LNCaP clone FGC (cell line): ENCODE measurements around the gene GNB1.
"Not testable (repeated sequence)": the region's sequence is repeated elsewhere in the genome, so short reads cannot be mapped to it uniquely, and the experiment has no call there.

Experiments used
- DNase-seq: peaks from one replicate; pipeline ENCODE4 v3.0.0-alpha.2; 2011; ENCODE audit warnings: low read depth
- H3K4me3 ChIP-seq: 2 replicates; pipeline ENCODE4 v1.5.1; 2011; ENCODE audit warnings: mild to moderate bottlenecking, low read depth, low read length, control low read depth
- CTCF ChIP-seq: IDR thresholded peaks from 2 replicates; pipeline ENCODE4 v1.5.1; 2012; ENCODE audit warnings: mild to moderate bottlenecking; ENCODE audit not compliant: control insufficient read depth, insufficient read depth; ENCODE audit errors: extremely low read depth

The GNB1 gene

GRCh38 chr1:1861339-1861730 is 29.6 kb downstream of the GNB1 start:
- DNase-seq = no peak
- no peak for TF ChIP-seq CTCF
- H3K4me3 ChIP-seq = no peak overlapping the region

- DNase-seq = not testable (repeated sequence)
- peak overlapping the region; percentile 26; the same call in 1 of the 2 replicates for H3K4me3 ChIP-seq
Measured at GRCh38 chr1:1859970-1860697, 30.8 kb downstream of the GNB1 start.

- DNase-seq = peak; percentile 92
- H3K4me3 ChIP-seq = peak overlapping the region; percentile 26
- TF ChIP-seq CTCF = peak; percentile 54
Measured at GRCh38 chr1:1858382-1859086, 32.4 kb downstream of the GNB1 start.

GRCh38 chr1:1857096-1857703 is 33.7 kb downstream of the GNB1 start:
- no peak for TF ChIP-seq CTCF
- no peak overlapping the region for H3K4me3 ChIP-seq
- no peak for DNase-seq

- H3K4me3 ChIP-seq, DNase-seq: not testable (repeated sequence)
Measured at GRCh38 chr1:1856161-1856560, 34.7 kb downstream of the GNB1 start.

GRCh38 chr1:1853593-1854257 is 37.2 kb downstream of the GNB1 start:
- peak overlapping the region; percentile 14; the same call in 1 of the 2 replicates for H3K4me3 ChIP-seq
- TF ChIP-seq CTCF = no peak
- peak; percentile 76 for DNase-seq

- DNase-seq = no peak
- TF ChIP-seq CTCF = no peak
- H3K4me3 ChIP-seq = peak overlapping the region; percentile 14; the same call in 1 of the 2 replicates
Measured at GRCh38 chr1:1852619-1853414, 38.1 kb downstream of the GNB1 start.
